ENCODE measurements around the gene OR10H5.
"Not testable (repeated sequence)": the region's sequence is repeated elsewhere in the genome, so short reads cannot be mapped to it uniquely, and the experiment has no call there.

The OR10H5 gene

GRCh38 chr19:15787611-15788155 is at the start of gene OR10H5:
OR10H5 (plus strand) TSS chr19:15787661; CDS start chr19:15794049, 6,388 bp downstream.
- no peak for DNase-seq

GRCh38 chr19:15737722-15738121 is 49.7 kb upstream of the OR10H5 start, which contains the start of gene OR10H3:
OR10H3 (plus strand) TSS chr19:15737985; CDS start chr19:15741393, 3,408 bp downstream.
- DNase-seq = no peak

GRCh38 chr19:15740785-15741184 is 46.7 kb upstream of the OR10H5 start:
- no peak for DNase-seq

- DNase-seq = no peak
These were observed 39.2 kb upstream of the OR10H5 start for GRCh38 chr19:15748239-15748638.

GRCh38 chr19:15758379-15758778 is 29.1 kb upstream of the OR10H5 start:
- no peak for DNase-seq

GRCh38 chr19:15759962-15760565 is 27.4 kb upstream of the OR10H5 start:
- DNase-seq = peak; percentile 38

GRCh38 chr19:15769586-15769985 is 17.9 kb upstream of the OR10H5 start:
- DNase-seq = no peak

GRCh38 chr19:15774159-15774558 is 13.3 kb upstream of the OR10H5 start:
- DNase-seq = not testable (repeated sequence)

GRCh38 chr19:15775249-15775648 is 12.2 kb upstream of the OR10H5 start:
- DNase-seq = no peak

- no peak for DNase-seq
These were observed 11.2 kb upstream of the OR10H5 start for GRCh38 chr19:15776264-15776663.

- no peak for DNase-seq
These were observed 10.2 kb upstream of the OR10H5 start for GRCh38 chr19:15776991-15777970.

GRCh38 chr19:15779756-15780476 is 7.5 kb upstream of the OR10H5 start:
- no peak for DNase-seq

GRCh38 chr19:15780610-15781418 is 6.6 kb upstream of the OR10H5 start:
- peak; percentile 9 for DNase-seq

GRCh38 chr19:15781661-15782060 is 5.8 kb upstream of the OR10H5 start:
- DNase-seq = no peak

- no peak for DNase-seq
These were observed 5.2 kb upstream of the OR10H5 start for GRCh38 chr19:15782211-15782610.

- DNase-seq = peak; percentile 84
These were observed 4.6 kb upstream of the OR10H5 start for GRCh38 chr19:15782896-15783295.

- DNase-seq = no peak
These were observed 1.3 kb downstream of the OR10H5 start for GRCh38 chr19:15788594-15789270.

- DNase-seq = no peak
These were observed 2.6 kb downstream of the OR10H5 start for GRCh38 chr19:15790096-15790495.

GRCh38 chr19:15794279-15794678 is 6.8 kb downstream of the OR10H5 start:
- not testable (repeated sequence) for DNase-seq

- DNase-seq = peak; percentile 59
These were observed 22.9 kb downstream of the OR10H5 start for GRCh38 chr19:15810335-15810734.

GRCh38 chr19:15811476-15811875 is 24.0 kb downstream of the OR10H5 start:
- DNase-seq = no peak
